CD4-positive, CD25-positive, alpha-beta regulatory T cell (primary cell): ENCODE results near the gene TMEM100. TPM values are rescaled to one million over a fixed set of nuclear protein-coding genes. Genes with fewer than 3 reads are reported as not detected.

Experiments
- ATAC-seq, 2 donors: fragments of 150-1000 bp; cut with Tn5 transposase; one replicate each; pipeline ENCODE4 v1.10.0; 2021; ENCODE audit warnings: low read depth in 2 of 2, moderate number of reproducible peaks in 2 of 2, moderate library complexity in 1 of 2
- DNase-seq, 3 donors: peaks; one replicate each; pipeline versions ENCODE4 v3.0.0 to v3.0.0-alpha.2; 2012 to 2022; ENCODE audit warnings: mixed read lengths in 1 of 3
- H3K27ac ChIP-seq: one replicate; pipeline ENCODE4 v1.7.0; 2013; ENCODE audit warnings: mild to moderate bottlenecking, low read length; ENCODE audit not compliant: insufficient read depth, poor library complexity, severe bottlenecking
- H3K27me3 ChIP-seq: one replicate; pipeline ENCODE4 v1.7.0; 2013; ENCODE audit warnings: low read length; ENCODE audit not compliant: control insufficient read depth, insufficient read depth
- H3K36me3 ChIP-seq: one replicate; pipeline ENCODE4 v1.7.0; 2013; ENCODE audit warnings: mild to moderate bottlenecking, low read length, moderate library complexity; ENCODE audit not compliant: control insufficient read depth, insufficient read depth
- H3K4me1 ChIP-seq: 2 replicates; pipeline ENCODE4 v1.7.0; 2013; ENCODE audit warnings: mild to moderate bottlenecking, low read length; ENCODE audit not compliant: insufficient read depth, control insufficient read depth, poor library complexity, severe bottlenecking
- H3K4me3 ChIP-seq: one replicate; pipeline ENCODE4 v1.7.0; 2013; ENCODE audit warnings: low read depth, mild to moderate bottlenecking, low read length, moderate library complexity
- H3K9me3 ChIP-seq, 2 experiments: 1 replicate in 1 of 2; 2 replicates in 1 of 2; pipeline ENCODE4 v1.7.0; 2013; ENCODE audit warnings: low read length in 2 of 2, mild to moderate bottlenecking in 1 of 2, moderate library complexity in 1 of 2; ENCODE audit not compliant: control insufficient read depth in 2 of 2
- H3K27ac Mint-ChIP-seq, 3 donors: one replicate each; pipeline ENCODE4 v1.8.0; 2020 to 2022; ENCODE audit warnings: mild to moderate bottlenecking in 3 of 3, mixed read lengths in 3 of 3, moderate library complexity in 2 of 3
- H3K27me3 Mint-ChIP-seq: one replicate; pipeline ENCODE4 v1.8.0; 2022; ENCODE audit warnings: mild to moderate bottlenecking, mixed read lengths
- H3K36me3 Mint-ChIP-seq: one replicate; pipeline ENCODE4 v1.8.0; 2020; ENCODE audit warnings: mixed read lengths
- H3K4me1 Mint-ChIP-seq, 4 donors: one replicate each; pipeline ENCODE4 v1.8.0; 2020 to 2022; ENCODE audit warnings: mixed read lengths in 4 of 4, mild to moderate bottlenecking in 1 of 4
- H3K4me3 Mint-ChIP-seq, 4 donors: one replicate each; pipeline ENCODE4 v1.8.0; 2020 to 2022; ENCODE audit warnings: mild to moderate bottlenecking in 4 of 4, mixed read lengths in 4 of 4, moderate library complexity in 3 of 4
- H3K9me3 Mint-ChIP-seq, 7 donors: one replicate each; pipeline ENCODE4 v1.8.0; 2020 to 2022; ENCODE audit warnings: mixed read lengths in 7 of 7, mild to moderate bottlenecking in 3 of 7, moderate library complexity in 2 of 7
- polyA plus RNA-seq, 4 donors: library from polyadenylated mRNA; unstranded; fragments of 300-500 nt; fragmentation: Illumina TruSeq; gene quantifications; one replicate each; pipeline ENCODE4 v1.2.3, GENCODE V29; 2021
- total RNA-seq: library from RNA; stranded (reverse); gene quantifications from one replicate; pipeline ENCODE4 v1.2.3, GENCODE V29; 2022

The TMEM100 gene
- total and polyA plus RNA-seq, 5 donors from 2014 or later: not detected

- no peaks in the 10 kb centered on the region for H3K36me3 Mint-ChIP-seq
- no peak overlapping the region for H3K4me3 Mint-ChIP-seq
- Histone ChIP-seq H3K4me3 (no peak overlapping the region), H3K9me3 (no peaks in the 10 kb centered on the region), H3K27ac (no peak overlapping the region), H3K27me3 (peaks cover 12% of the 10 kb centered on the region), H3K4me1 (no peaks in the 10 kb centered on the region), H3K36me3 (no peaks in the 10 kb centered on the region)
- H3K4me1 Mint-ChIP-seq: no peaks in the 10 kb centered on the region
- no peak for ATAC-seq
- DNase-seq: no peak
- peaks cover 36% of the 10 kb centered on the region for H3K27me3 Mint-ChIP-seq
- H3K9me3 Mint-ChIP-seq: no peaks in the 10 kb centered on the region
- no peak overlapping the region for H3K27ac Mint-ChIP-seq
Measured at GRCh38 chr17:55702150-55702549, 20.5 kb downstream of the TMEM100 start.

GRCh38 chr17:55699181-55699860, 23.3 kb downstream of the TMEM100 start:
- no peaks in the 10 kb centered on the region for H3K4me1 Mint-ChIP-seq
- peaks cover 24% of the 10 kb centered on the region for H3K27me3 Mint-ChIP-seq
- Histone ChIP-seq H3K36me3 (no peaks in the 10 kb centered on the region), H3K27me3 (peaks cover 13% of the 10 kb centered on the region), H3K9me3 (no peaks in the 10 kb centered on the region), H3K4me3 (no peak overlapping the region), H3K27ac (no peak overlapping the region), H3K4me1 (no peaks in the 10 kb centered on the region)
- no peak for ATAC-seq
- H3K27ac Mint-ChIP-seq: no peak overlapping the region
- H3K9me3 Mint-ChIP-seq: peaks cover 0 to 2% (median 0%) of the 10 kb centered on the region in 7 donors
- no peak overlapping the region for H3K4me3 Mint-ChIP-seq
- H3K36me3 Mint-ChIP-seq: no peaks in the 10 kb centered on the region
- DNase-seq: no peak

GRCh38 chr17:55694286-55694910, 28.3 kb downstream of the TMEM100 start:
- no peak for DNase-seq
- Mint-ChIP-seq H3K4me3 (no peak overlapping the region), H3K4me1 (no peaks in the 10 kb centered on the region), H3K27ac (no peak overlapping the region), H3K9me3 (peaks cover 0 to 3% (median under 1%) of the 10 kb centered on the region in 7 donors), H3K27me3 (peaks cover 21% of the 10 kb centered on the region), H3K36me3 (no peaks in the 10 kb centered on the region)
- Histone ChIP-seq H3K27me3 (peaks cover 7% of the 10 kb centered on the region), H3K4me3 (no peak overlapping the region), H3K4me1 (no peaks in the 10 kb centered on the region), H3K27ac (no peak overlapping the region), H3K9me3 (no peaks in the 10 kb centered on the region), H3K36me3 (no peaks in the 10 kb centered on the region)
- ATAC-seq: no peak

- Histone ChIP-seq H3K27ac (no peak overlapping the region), H3K4me3 (no peak overlapping the region), H3K36me3 (no peaks in the 10 kb centered on the region), H3K9me3 (no peaks in the 10 kb centered on the region), H3K4me1 (no peaks in the 10 kb centered on the region), H3K27me3 (peaks cover 7% of the 10 kb centered on the region)
- Mint-ChIP-seq H3K36me3 (no peaks in the 10 kb centered on the region), H3K27ac (no peak overlapping the region), H3K9me3 (peaks cover 0 to 3% (median 1%) of the 10 kb centered on the region in 7 donors), H3K4me1 (no peaks in the 10 kb centered on the region), H3K27me3 (peaks cover 27% of the 10 kb centered on the region), H3K4me3 (no peak overlapping the region)
- ATAC-seq: no peak
- DNase-seq: no peak
Measured at GRCh38 chr17:55693254-55694216, 29.1 kb downstream of the TMEM100 start.

DNA sequence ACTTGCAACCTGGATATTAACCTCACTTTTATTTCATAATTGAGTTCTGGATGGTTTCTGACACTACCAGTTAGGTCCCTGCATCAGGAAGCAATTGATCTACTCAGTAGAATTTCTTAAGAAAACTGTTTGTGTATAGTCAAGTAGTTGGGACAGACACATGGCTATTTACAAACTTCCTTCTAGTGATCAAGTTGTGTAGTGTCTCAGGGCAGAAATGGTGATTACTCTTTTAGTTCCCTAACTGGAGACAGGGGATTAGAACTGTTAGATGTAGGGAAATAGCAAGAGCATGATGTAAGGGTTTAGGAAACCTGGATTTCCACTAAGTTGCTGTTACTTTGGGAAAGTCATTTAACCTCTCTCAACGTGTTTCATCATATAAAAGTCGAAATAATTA, 30.4 kb downstream of the TMEM100 start:
- peaks cover 0 to 3% (median 1%) of the 10 kb centered on the region in 7 donors for H3K9me3 Mint-ChIP-seq
- Histone ChIP-seq H3K9me3 (no peaks in the 10 kb centered on the region), H3K4me3 (no peak overlapping the region), H3K4me1 (no peaks in the 10 kb centered on the region), H3K36me3 (no peaks in the 10 kb centered on the region), H3K27ac (no peak overlapping the region), H3K27me3 (peaks cover 3% of the 10 kb centered on the region)
- DNase-seq (no peak), ATAC-seq (no peak)
- no peaks in the 10 kb centered on the region for H3K36me3 Mint-ChIP-seq
- no peaks in the 10 kb centered on the region for H3K4me1 Mint-ChIP-seq
- H3K27me3 Mint-ChIP-seq: peaks cover 19% of the 10 kb centered on the region
- H3K4me3 Mint-ChIP-seq: no peak overlapping the region
- H3K27ac Mint-ChIP-seq: no peak overlapping the region

- Mint-ChIP-seq H3K36me3 (no peaks in the 10 kb centered on the region), H3K9me3 (peaks cover 0 to 2% (median 1%) of the 10 kb centered on the region in 7 donors), H3K4me1 (no peaks in the 10 kb centered on the region), H3K27ac (no peak overlapping the region), H3K4me3 (no peak overlapping the region), H3K27me3 (peaks cover 23% of the 10 kb centered on the region)
- H3K36me3 ChIP-seq: no peaks in the 10 kb centered on the region
- no peak for ATAC-seq
- no peak overlapping the region for H3K4me3 ChIP-seq
- no peaks in the 10 kb centered on the region for H3K9me3 ChIP-seq
- H3K4me1 ChIP-seq: no peaks in the 10 kb centered on the region
- peaks cover 3% of the 10 kb centered on the region for H3K27me3 ChIP-seq
- DNase-seq: no peak
- no peak overlapping the region for H3K27ac ChIP-seq
Measured at GRCh38 chr17:55691666-55692065, 31.0 kb downstream of the TMEM100 start.

GRCh38 chr17:55690105-55690508, 32.6 kb downstream of the TMEM100 start:
- H3K27me3 ChIP-seq: peaks cover 5% of the 10 kb centered on the region
- no peak overlapping the region for H3K27ac Mint-ChIP-seq
- H3K9me3 Mint-ChIP-seq: peaks cover 0 to 6% (median 2%) of the 10 kb centered on the region in 7 donors
- H3K36me3 Mint-ChIP-seq: no peaks in the 10 kb centered on the region
- no peaks in the 10 kb centered on the region for H3K4me1 ChIP-seq
- peaks cover 33% of the 10 kb centered on the region for H3K27me3 Mint-ChIP-seq
- H3K36me3 ChIP-seq: no peaks in the 10 kb centered on the region
- no peaks in the 10 kb centered on the region for H3K9me3 ChIP-seq
- no peak overlapping the region for H3K4me3 ChIP-seq
- H3K4me3 Mint-ChIP-seq: no peak overlapping the region
- ATAC-seq: no peak
- no peaks in the 10 kb centered on the region for H3K4me1 Mint-ChIP-seq
- H3K27ac ChIP-seq: no peak overlapping the region
- DNase-seq: no peak
